ENCODE measurements around the gene IRAK1. TPM values are rescaled to one million over a fixed set of nuclear protein-coding genes. Genes with fewer than 3 reads are reported as not detected.

The IRAK1 gene
- polyA plus RNA-seq, 4 donors: 57.2 to 135 (median 117) TPM

Other genes starting within 250 kb of the IRAK1 start
- gene SRPK3, start 238.9 kb downstream of the IRAK1 start, polyA plus RNA-seq: 1 to 10 TPM in 1 of 4 donors, under 1 TPM in 2, not detected in 1; 0.15 to 1.1 (median 0.27) TPM
- gene IDH3G, start 225.5 kb downstream of the IRAK1 start, polyA plus RNA-seq: 100 to 1,000 TPM in 1 of 4 donors, 10 to 100 TPM in 3; 59.9 to 114 (median 85.5) TPM
- 100 to 1,000 TPM; 288 to 694 (median 446) TPM for gene SSR4, start 225.2 kb downstream of the IRAK1 start, polyA plus RNA-seq
- 10 to 100 TPM in 1 of 4 donors, 1 to 10 TPM in 2, under 1 TPM in 1; 0.22 to 11.5 (median 2.4) TPM for gene PDZD4, start 189.4 kb downstream of the IRAK1 start, polyA plus RNA-seq
- gene L1CAM, start 133.7 kb downstream of the IRAK1 start, polyA plus RNA-seq: 10 to 100 TPM in 1 of 4 donors, 1 to 10 TPM in 1, under 1 TPM in 1, not detected in 1; 0.54 to 16.3 (median 2.1) TPM
- 1 to 10 TPM in 1 of 4 donors, under 1 TPM in 1, not detected in 2; 0.31 to 3.5 TPM for gene AVPR2, start 115.2 kb downstream of the IRAK1 start, polyA plus RNA-seq
- 10 to 100 TPM; 29.8 to 63.0 (median 49.0) TPM for gene ARHGAP4, start 93.6 kb downstream of the IRAK1 start, polyA plus RNA-seq
- 100 to 1,000 TPM in 3 of 4 donors, 10 to 100 TPM in 1; 55.6 to 152 (median 107) TPM for gene NAA10, start 84.9 kb downstream of the IRAK1 start, polyA plus RNA-seq
- gene RENBP, start 75.3 kb downstream of the IRAK1 start, polyA plus RNA-seq: 100 to 1,000 TPM in 1 of 4 donors, 10 to 100 TPM in 2, 1 to 10 TPM in 1; 5.1 to 114 (median 21.9) TPM
- gene HCFC1, start 48.1 kb downstream of the IRAK1 start, polyA plus RNA-seq: 10 to 100 TPM in 2 of 4 donors, 1 to 10 TPM in 2; 7.6 to 32.9 (median 19.5) TPM
- 10 to 100 TPM in 1 of 4 donors, 1 to 10 TPM in 3; 4.2 to 10.1 (median 6.0) TPM for gene TMEM187, start 47.1 kb downstream of the IRAK1 start, polyA plus RNA-seq
- 10 to 100 TPM in 3 of 4 donors, 1 to 10 TPM in 1; 9.4 to 18.4 (median 12.9) TPM for gene MECP2, start 77.8 kb upstream of the IRAK1 start, polyA plus RNA-seq
- gene OPN1LW, start 124.3 kb upstream of the IRAK1 start, polyA plus RNA-seq: not detected
- gene OPN1MW, start 162.7 kb upstream of the IRAK1 start, polyA plus RNA-seq: not detected
- not detected for gene OPN1MW2, start 199.9 kb upstream of the IRAK1 start, polyA plus RNA-seq
- not detected for gene OPN1MW3, start 237.7 kb upstream of the IRAK1 start, polyA plus RNA-seq